Activated gamma-delta T cell (primary cell): ENCODE results near the gene BTAF1.

Source experiments
- DNase-seq: peaks from one replicate; lab custom pipeline; 2025; lab: John Stamatoyannopoulos, UW

The BTAF1 gene

DNA sequence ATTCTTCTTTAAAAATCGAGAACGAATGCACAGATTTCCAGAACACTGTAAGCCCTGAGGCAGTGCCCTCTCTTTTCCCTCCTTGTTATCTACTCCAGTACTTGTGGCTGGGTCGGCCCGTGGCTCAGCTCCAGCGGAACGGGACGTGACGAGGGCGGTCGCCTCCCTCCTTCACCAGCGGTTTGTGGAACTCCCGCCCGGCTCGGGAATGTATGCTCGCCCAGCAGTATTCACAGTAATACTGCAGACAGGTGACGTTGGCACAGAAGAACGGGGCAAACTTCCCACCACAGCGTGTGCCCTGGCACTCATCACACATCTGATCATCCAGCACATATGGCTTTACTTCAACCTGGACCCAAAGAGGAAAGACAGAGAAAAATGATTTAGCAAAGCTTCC, 128.5 kb downstream of the BTAF1 start:
- DNase-seq: no peak

DNA sequence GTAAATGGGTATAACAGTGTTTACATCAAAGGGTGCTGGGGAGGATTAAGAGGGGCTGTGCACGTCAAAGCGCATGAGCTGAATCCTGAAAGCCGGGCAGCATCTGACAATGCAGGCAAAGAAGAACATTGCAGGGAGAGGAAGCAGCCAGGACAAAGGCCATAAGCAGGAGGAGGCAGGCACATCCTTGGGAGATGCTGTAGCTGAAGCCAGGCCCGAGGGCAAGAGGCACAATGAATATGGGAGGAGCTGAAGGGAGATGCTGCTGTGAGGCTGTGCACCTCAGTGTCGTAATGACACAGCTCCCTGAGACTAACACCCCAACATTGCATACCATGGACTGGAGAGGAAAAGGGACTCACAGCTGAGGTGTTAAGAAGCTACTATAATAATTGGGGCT, 129.2 kb downstream of the BTAF1 start:
- DNase-seq: no peak

DNA sequence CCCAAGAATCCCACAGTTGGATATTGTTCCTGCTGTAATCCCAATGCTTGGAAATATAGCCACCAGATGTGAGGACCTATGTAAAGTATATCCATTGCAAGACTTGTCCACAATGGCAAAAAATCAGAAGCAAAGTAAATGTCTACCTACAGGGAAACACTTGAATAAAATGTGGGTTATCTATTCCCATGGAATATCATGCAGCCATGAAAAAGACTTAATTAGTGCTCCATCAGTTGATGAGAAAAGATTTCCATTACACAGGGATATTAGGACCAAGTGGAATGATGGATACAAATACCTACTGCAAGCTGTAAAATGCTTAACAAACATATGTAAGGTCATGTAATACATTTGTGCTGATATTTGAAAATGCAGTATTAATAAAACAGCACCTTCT, 131.2 kb downstream of the BTAF1 start:
- DNase-seq: no peak

DNA sequence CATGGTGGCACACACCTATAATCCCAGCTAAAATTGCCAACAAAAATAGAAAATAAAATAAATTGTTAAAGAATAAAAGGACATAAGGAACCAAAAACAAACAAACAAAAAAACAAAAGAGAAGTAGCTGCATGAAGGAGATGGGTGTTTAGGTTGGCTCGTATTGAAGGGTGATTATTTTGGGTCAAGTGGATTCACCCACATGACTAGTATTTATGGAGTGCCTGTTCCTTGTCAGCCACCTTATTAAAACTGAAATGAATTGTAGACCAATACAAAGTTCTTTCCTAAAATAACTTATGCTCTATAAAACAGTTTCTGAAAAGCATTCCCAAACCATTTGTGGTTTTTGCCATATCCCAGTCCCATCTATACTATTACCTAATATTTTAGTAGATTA, 138.7 kb downstream of the BTAF1 start:
- DNase-seq: no peak

DNA sequence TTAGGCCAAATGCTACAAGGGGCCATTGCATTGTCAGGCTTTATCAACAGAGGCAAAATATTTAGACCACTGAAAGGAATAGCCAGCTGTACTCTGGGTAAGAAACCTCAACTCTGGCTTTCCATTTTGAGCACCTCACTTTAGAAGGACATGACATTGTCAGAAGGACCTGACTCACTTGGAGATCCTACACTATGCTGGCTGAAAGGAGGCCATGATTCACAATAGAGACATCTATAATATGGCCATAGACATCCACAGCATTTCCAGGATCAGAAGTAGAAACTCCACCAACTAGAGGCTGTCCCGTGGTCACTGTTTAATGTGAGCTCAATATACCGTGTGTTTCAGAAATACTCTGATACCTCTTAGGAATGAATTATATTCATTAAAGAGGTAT, 140.9 kb downstream of the BTAF1 start:
- DNase-seq: no peak

DNA sequence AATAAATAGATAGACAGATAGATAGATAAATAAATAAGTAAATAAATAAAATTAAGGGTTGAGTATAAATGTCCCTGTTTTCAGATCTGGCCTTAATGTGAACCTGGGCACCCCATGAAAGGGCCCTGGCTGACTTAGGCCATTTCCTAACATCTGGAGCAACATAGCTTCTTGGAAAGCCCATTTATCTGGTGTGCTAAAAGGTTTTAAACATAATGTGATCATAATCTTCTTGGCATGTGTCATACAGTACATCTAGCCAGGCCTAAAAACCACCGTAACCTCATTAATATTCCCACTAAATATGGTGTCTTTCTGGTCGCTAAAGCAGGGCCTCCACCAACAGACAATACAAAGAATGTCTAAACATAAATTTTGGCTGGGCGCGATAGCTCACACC, 142.8 kb downstream of the BTAF1 start:
- no peak for DNase-seq

DNA sequence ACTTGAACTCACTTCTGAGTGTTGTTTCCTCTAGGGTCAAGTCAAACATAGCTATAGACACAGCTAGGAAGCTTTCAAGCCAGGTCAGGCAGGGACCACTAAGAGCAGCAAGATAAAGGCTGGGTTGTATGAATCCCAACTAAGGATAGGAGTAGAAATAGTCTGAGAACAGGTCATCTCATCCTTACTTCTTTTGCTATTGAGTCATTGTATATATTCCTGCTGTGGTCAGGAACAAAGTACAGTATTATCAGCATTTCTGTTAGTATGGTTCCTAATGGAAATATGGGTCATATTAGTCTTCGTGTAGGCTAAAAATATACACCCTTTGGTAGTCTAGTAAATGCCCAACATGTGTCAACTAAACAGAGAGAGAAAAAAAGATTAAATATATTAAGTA, 145.3 kb downstream of the BTAF1 start:
- DNase-seq: no peak

DNA sequence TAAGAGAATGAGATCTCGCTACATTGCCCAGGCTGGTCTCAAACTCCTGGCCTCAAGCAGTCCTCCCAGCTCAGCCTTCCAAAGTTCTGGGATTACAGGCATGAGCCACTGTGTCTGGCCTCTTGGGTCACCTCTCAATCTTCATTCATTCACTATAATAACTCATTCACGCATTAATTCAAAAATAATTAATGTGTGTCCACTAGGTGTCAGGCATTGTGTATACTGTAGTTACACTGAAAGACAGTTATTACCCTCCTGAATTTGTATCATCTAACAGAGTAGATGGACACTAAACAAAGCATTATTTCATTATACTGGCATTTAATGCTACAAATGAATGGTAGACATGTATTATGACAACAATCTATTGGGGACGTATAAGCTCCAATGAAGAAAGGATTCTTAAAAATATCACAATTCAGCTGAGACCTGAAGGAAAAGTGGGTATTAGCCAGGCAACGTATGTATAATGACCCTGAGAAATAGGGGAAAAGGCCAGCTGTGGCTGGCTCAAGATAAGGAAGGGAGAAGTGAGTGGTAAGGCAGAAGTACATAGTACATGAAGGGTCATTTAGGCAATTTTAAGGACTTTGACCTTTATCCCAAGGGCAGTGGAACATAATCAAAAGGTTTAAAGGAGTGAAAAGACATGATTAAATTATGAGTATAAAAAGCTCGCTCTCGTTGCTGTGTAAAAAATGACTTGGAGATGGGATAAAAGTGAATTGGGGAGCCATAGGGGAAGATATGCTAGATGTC, 150.7 kb downstream of the BTAF1 start:
- no peak for DNase-seq

DNA sequence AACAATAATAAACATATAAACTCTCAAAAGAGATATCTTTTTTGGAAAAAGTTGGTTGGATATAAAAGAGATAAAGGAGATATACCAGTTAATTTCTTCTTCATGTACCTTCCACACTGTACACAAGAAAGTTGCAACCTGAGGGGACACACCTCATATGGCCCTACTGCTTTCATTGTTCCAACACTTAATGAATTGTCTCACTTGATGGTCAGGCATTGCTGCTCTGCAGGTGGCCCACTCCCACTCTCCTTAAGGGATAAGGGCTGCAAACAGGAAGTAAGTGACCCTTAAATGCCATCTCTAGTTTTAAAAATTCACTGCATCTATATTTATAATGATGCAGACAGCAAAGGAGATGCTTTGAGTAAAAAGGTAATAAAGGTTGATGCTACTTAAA, 152.3 kb downstream of the BTAF1 start:
- no peak for DNase-seq

DNA sequence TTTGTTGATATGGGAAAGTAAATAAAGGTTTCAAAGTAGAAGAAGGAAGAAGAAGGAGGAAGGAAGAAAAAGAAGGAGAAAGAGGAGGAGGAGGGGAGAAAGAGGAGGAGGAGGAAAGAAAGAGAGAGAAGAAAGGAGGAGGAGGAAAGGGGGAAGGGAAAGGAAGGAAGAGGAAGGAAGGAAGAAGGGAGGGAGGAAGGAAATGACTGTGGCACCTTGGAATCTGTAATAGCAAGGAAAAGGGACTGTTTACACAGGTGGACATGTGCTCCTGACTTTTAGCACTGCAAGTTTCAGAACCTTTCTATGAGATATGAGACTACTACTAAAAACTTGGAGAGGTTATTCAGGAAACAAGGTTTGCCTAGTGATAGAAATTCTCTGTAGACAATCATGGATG, 153.2 kb downstream of the BTAF1 start:
- DNase-seq: no peak

DNA sequence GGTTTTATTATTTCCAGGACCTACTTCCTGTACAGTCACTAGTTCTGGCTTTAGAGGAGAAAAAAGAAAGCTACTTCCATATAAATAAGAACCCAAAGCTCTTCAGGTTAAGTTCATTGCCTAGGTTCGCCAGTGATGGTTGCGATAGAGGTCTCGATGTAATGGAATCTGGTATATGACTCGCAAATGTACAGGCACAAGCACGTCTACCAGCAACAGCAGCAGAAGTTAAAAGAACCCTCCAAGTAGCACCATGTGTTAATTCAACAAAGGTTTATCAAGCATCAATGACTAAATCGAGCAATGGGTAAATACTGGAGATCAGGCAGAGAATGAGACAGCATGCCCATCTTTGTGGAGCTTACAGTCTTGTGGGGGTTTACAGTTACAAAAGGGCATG, 155.4 kb downstream of the BTAF1 start:
- DNase-seq: no peak
